Endothelial cell of umbilical vein (primary cell): ENCODE results near the gene LNPEP. TPM values are rescaled to one million over a fixed set of nuclear protein-coding genes. Genes with fewer than 3 reads are reported as not detected.

Source experiments
- BruUV-seq: library from RNA; stranded (reverse); fragments of 400-500 nt; replicated peaks from 2 replicates; lab custom pipeline; 2021; lab: Mats Ljungman, UMichigan
- CTCF ChIA-PET: fragments of 300-600, 350-600 bp; sonication (Branson Sonifier 250); formaldehyde crosslinking; loops from one replicate; lab custom pipeline; 2021; ENCODE audit warnings: antibody characterized with exemption, inconsistent platforms; lab: Charles Lee
- POLR2A ChIA-PET: fragments of 300-600, 350-600 bp; sonication (Branson Sonifier 250); formaldehyde crosslinking; loops from one replicate; lab custom pipeline; 2021; ENCODE audit warnings: antibody characterized with exemption, inconsistent platforms; lab: Charles Lee
- DNase-seq: peaks from one replicate; pipeline ENCODE4 v3.0.0-alpha.2; 2011; ENCODE audit warnings: low read depth, low spot score
- FAIRE-seq: peaks from 2 replicates; lab custom pipeline; 2011; peaks lifted over from hg19 to GRCh38; lab: Jason Lieb, UNC
- H2AFZ ChIP-seq: 2 replicates; pipeline ENCODE4 v1.6.0; 2012; ENCODE audit warnings: low read depth, low read length, control low read depth, inconsistent platforms
- H3K27ac ChIP-seq: 2 replicates; pipeline ENCODE4 v1.5.1; 2011; ENCODE audit warnings: low read depth, mild to moderate bottlenecking, control low read depth, low read length, moderate library complexity; ENCODE audit not compliant: insufficient read depth
- H3K27me3 ChIP-seq, 2 experiments: 2 replicates each; pipeline versions ENCODE4 v1.6.0 to v1.6.1; 2011; ENCODE audit warnings: low read length in 2 of 2, mixed read lengths in 1 of 2; ENCODE audit not compliant: control insufficient read depth in 2 of 2, insufficient read depth in 2 of 2
- H3K36me3 ChIP-seq, 2 experiments: 2 replicates in 1 of 2; 3 replicates in 1 of 2; pipeline ENCODE4 v1.5.1; 2011; ENCODE audit warnings: low read length in 2 of 2, mild to moderate bottlenecking in 1 of 2, moderate library complexity in 1 of 2; ENCODE audit not compliant: control insufficient read depth in 2 of 2, insufficient read depth in 2 of 2; ENCODE audit errors: extremely low read depth in 1 of 2
- H3K4me1 ChIP-seq: 3 replicates; pipeline ENCODE4 v1.5.1; 2011; ENCODE audit warnings: mild to moderate bottlenecking, low read length; ENCODE audit not compliant: control insufficient read depth, insufficient read depth; ENCODE audit errors: extremely low read depth
- H3K4me2 ChIP-seq: 2 replicates; pipeline ENCODE4 v1.6.1; 2011; ENCODE audit warnings: low read length, control low read depth, mixed read lengths; ENCODE audit not compliant: insufficient read depth
- H3K4me3 ChIP-seq, 3 experiments: fragments of 200-600 bp in 1 of 3; sonication (generic), shearing (Covaris generic) in 1 of 3; replicated peaks in 1 of 3; 2 replicates each; pipeline ENCODE4 v1.5.1; 2011 to 2016; ENCODE audit warnings: control low read depth in 3 of 3, low read length in 3 of 3, mild to moderate bottlenecking in 2 of 3, inconsistent platforms in 1 of 3, low read depth in 1 of 3, moderate library complexity in 1 of 3; ENCODE audit not compliant: insufficient read depth in 1 of 3
- H3K79me2 ChIP-seq: 2 replicates; pipeline ENCODE4 v1.6.0; 2012; ENCODE audit warnings: low read length, inconsistent platforms; ENCODE audit not compliant: control insufficient read depth, insufficient read depth
- H3K9ac ChIP-seq: replicated peaks from 2 replicates; pipeline ENCODE3; 2011; ENCODE audit warnings: low read length, control low read depth; ENCODE audit not compliant: insufficient read depth; ENCODE audit errors: extremely low read depth
- H3K9me1 ChIP-seq: replicated peaks from 3 replicates; pipeline ENCODE4 v1.6.0; 2011; ENCODE audit warnings: mild to moderate bottlenecking, low read length; ENCODE audit not compliant: control insufficient read depth, insufficient read depth; ENCODE audit errors: extremely low read depth
- H3K9me3 ChIP-seq: replicated peaks from 2 replicates; pipeline ENCODE4 v1.5.1; 2012; ENCODE audit warnings: low read length, inconsistent platforms; ENCODE audit not compliant: control insufficient read depth, insufficient read depth
- H4K20me1 ChIP-seq: replicated peaks from 2 replicates; pipeline ENCODE3; 2011; ENCODE audit warnings: mild to moderate bottlenecking, low read length; ENCODE audit not compliant: control insufficient read depth, insufficient read depth; ENCODE audit errors: extremely low read depth
- FOS ChIP-seq: IDR thresholded peaks from 2 replicates; pipeline ENCODE4 v1.6.1; 2011; ENCODE audit warnings: mild to moderate bottlenecking, low read length, moderate library complexity, borderline replicate concordance; ENCODE audit not compliant: insufficient read depth
- GATA2 ChIP-seq: IDR thresholded peaks from 2 replicates; pipeline ENCODE4 v1.7.0; 2011; ENCODE audit warnings: low read depth, mild to moderate bottlenecking, moderate library complexity, mixed read lengths, low read length; ENCODE audit not compliant: insufficient read length, insufficient read depth
- JUN ChIP-seq: IDR thresholded peaks from 2 replicates; pipeline ENCODE4 v1.6.1; 2011; ENCODE audit warnings: borderline replicate concordance, low read depth; ENCODE audit not compliant: insufficient read length, insufficient read depth
- MAX ChIP-seq: IDR thresholded peaks from 2 replicates; pipeline ENCODE4 v1.6.1; 2011; ENCODE audit not compliant: insufficient read depth, insufficient read length
- MYC ChIP-seq: IDR thresholded peaks from one replicate; pipeline ENCODE4 v1.6.1; 2011; ENCODE audit warnings: mild to moderate bottlenecking, low read depth, low read length
- POLR2A ChIP-seq: IDR thresholded peaks from 2 replicates; pipeline ENCODE4 v1.6.1; 2012; ENCODE audit warnings: low read depth, mild to moderate bottlenecking, control low read depth, low read length
- dilution Hi-C: fragments of 300-500 bp; cut with MboI; formaldehyde crosslinking; loops from one replicate; pipeline ENCODE4 v1.15.0; 2019; ENCODE audit warnings: low sequenced_read_pairs; ENCODE audit not compliant: extremely low pct_ligation_motif_present
- intact Hi-C: fragments of 100-400 bp; cut with micrococcal nuclease; formaldehyde crosslinking; loops from one replicate; pipeline ENCODE4 v1.10.0; 2022
- polyA plus RNA-seq, 4 experiments: library from polyadenylated mRNA; depleted of rRNA in 3 of 4; stranded (reverse) in 3 of 4; unstranded in 1 of 4; fragments of >200 nt; gene quantifications; 2 replicates each; pipeline versions ENCODE4 v1.2.1 to v1.2.3, GENCODE V29; 2011 to 2012; ENCODE audit warnings: missing spikeins in 1 of 4
- total RNA-seq: library from RNA; stranded (reverse); gene quantifications from 2 replicates; pipeline ENCODE4 v1.2.3, GENCODE V29; 2021

Gene LNPEP
- total and polyA plus RNA-seq, 2 donors (not counting 3 experiments of a cell fraction or from before 2014, with no cell fraction given), result 7.0 to 23.5 TPM

- no peak for FAIRE-seq
- Histone ChIP-seq H3K4me3 (no peak overlapping the region), H3K27me3 (no peaks in the 10 kb centered on the region), H3K9me3 (no peaks in the 10 kb centered on the region), H3K79me2 (no peaks in the 10 kb centered on the region), H3K9me1 (no peaks in the 10 kb centered on the region), H3K9ac (no peak overlapping the region), H3K4me1 (peaks cover 5% of the 10 kb centered on the region), H3K27ac (no peak overlapping the region), H3K36me3 (peaks cover 0 to under 1% of the 10 kb centered on the region in 2 experiments), H3K4me2 (no peak overlapping the region), H4K20me1 (no peaks in the 10 kb centered on the region), H2AFZ (no peak overlapping the region)
- intact Hi-C loops (no loop called here), dilution Hi-C loops (no loop called here)
- ChIA-PET CTCF (interaction anchor here (0.7 to 1.0 kb wide), 4 partner anchors 27 to 219 kb away, joined by 3 to 5 read pairs (median 3); partner anchors contain the start of gene LIX1), POLR2A (no interaction called here)
- TF ChIP-seq FOS (no peak), MYC (no peak), POLR2A (no peak), MAX (no peak), JUN (no peak)
- peak; percentile 14 for DNase-seq
- BruUV-seq, result no TSS peak
Observed at GRCh38 chr5:96924016-96924443, 11.8 kb upstream of the LNPEP start.

GRCh38 chr5:96926276-96926675, 9.6 kb upstream of the LNPEP start:
- DNase-seq (no peak), FAIRE-seq (no peak)
- Histone ChIP-seq H3K36me3 (no peaks in the 10 kb centered on the region), H3K4me1 (no peaks in the 10 kb centered on the region), H3K9me3 (no peaks in the 10 kb centered on the region), H2AFZ (no peak overlapping the region), H3K9ac (no peak overlapping the region), H3K27ac (no peak overlapping the region), H3K4me3 (no peak overlapping the region), H3K27me3 (no peaks in the 10 kb centered on the region), H4K20me1 (no peaks in the 10 kb centered on the region), H3K4me2 (no peak overlapping the region), H3K9me1 (no peaks in the 10 kb centered on the region), H3K79me2 (no peaks in the 10 kb centered on the region)
- intact Hi-C loops (no loop called here), dilution Hi-C loops (no loop called here)
- CTCF ChIA-PET, result no interaction called here
- no peak for TF ChIP-seq GATA2
- POLR2A ChIA-PET, result no interaction called here
- BruUV-seq, result no TSS peak
